K562 (cell line): ENCODE results near the gene BIRC3. TPM values are rescaled to one million over a fixed set of nuclear protein-coding genes. Genes with fewer than 3 reads are reported as not detected.
A peak's percentile ranks its signal among the peaks of the same experiment; 100 is the strongest.

Source experiments
- ATAC-seq: fragments of 200-7000 bp; cut with Tn5 transposase; 3 replicates; pipeline ENCODE4 v1.9.1; 2020; ENCODE audit warnings: moderate library complexity
- BruUV-seq: library from RNA; stranded (reverse); fragments of 400-500 nt; replicated peaks from 2 replicates; lab custom pipeline; 2021; lab: Mats Ljungman, UMichigan
- CTCF ChIA-PET: fragments of 300-600 bp; formaldehyde crosslinking; extraction: SDS; loops from one replicate; lab custom pipeline; 2021; ENCODE audit warnings: low intra/inter-chr PET ratio; lab: Yijun Ruan, JAX
- POLR2A ChIA-PET: fragments of 300-600, 350-650 bp; sonication (Branson Sonifier 250); formaldehyde crosslinking; extraction: SDS; loops from one replicate; lab custom pipeline; 2021; ENCODE audit warnings: antibody characterized with exemption, inconsistent platforms; lab: Yijun Ruan, JAX
- DNase-seq, 4 experiments: peaks; one replicate each; pipeline versions ENCODE4 v3.0.0 to v3.0.0-alpha.2; 2011 to 2018; ENCODE audit warnings: low spot score in 3 of 4, mixed read lengths in 3 of 4; ENCODE audit errors: extremely low read depth in 1 of 4
- FAIRE-seq: peaks from 2 replicates; lab custom pipeline; 2011; peaks lifted over from hg19 to GRCh38; lab: Jason Lieb, UNC
- H2AFZ ChIP-seq: 2 replicates; pipeline ENCODE4 v1.6.0; 2011; ENCODE audit warnings: low read depth, low read length, control low read depth, inconsistent platforms
- H3K27ac ChIP-seq: fragments of 200-600 bp; 3 replicates; pipeline ENCODE4 v1.8.0; 2011; ENCODE audit warnings: low read depth, mild to moderate bottlenecking, control low read depth, inconsistent platforms, low read length, moderate library complexity, mixed read lengths; ENCODE audit errors: extremely low read depth
- H3K27me3 ChIP-seq, 2 experiments: fragments of 300-600 bp in 1 of 2; 2 replicates in 1 of 2; 3 replicates in 1 of 2; pipeline versions ENCODE4 v1.6.0 to v1.8.0; 2011; ENCODE audit warnings: inconsistent platforms in 2 of 2, low read length in 2 of 2, mild to moderate bottlenecking in 1 of 2, mixed read lengths in 1 of 2, moderate library complexity in 1 of 2; ENCODE audit not compliant: control insufficient read depth in 2 of 2, insufficient read depth in 2 of 2
- H3K36me3 ChIP-seq: fragments of 300-600 bp; 3 replicates; pipeline ENCODE4 v1.8.0; 2011; ENCODE audit warnings: mild to moderate bottlenecking, low read length, inconsistent platforms; ENCODE audit not compliant: control insufficient read depth, insufficient read depth
- H3K4me1 ChIP-seq, 2 experiments: fragments of 200-600 bp in 1 of 2; replicated peaks in 1 of 2; 2 replicates in 1 of 2; 3 replicates in 1 of 2; pipeline versions ENCODE4 v1.5.1 to v1.8.0; 2011; ENCODE audit warnings: inconsistent platforms in 2 of 2, low read length in 2 of 2, mild to moderate bottlenecking in 1 of 2, mixed read lengths in 1 of 2, moderate library complexity in 1 of 2; ENCODE audit not compliant: control insufficient read depth in 2 of 2, insufficient read depth in 2 of 2
- H3K4me2 ChIP-seq: 2 replicates; pipeline ENCODE4 v1.6.1; 2011; ENCODE audit warnings: low read length, control low read depth, inconsistent platforms, mixed read lengths; ENCODE audit not compliant: insufficient read depth
- H3K4me3 ChIP-seq: fragments of 200-600 bp; sonication (generic), shearing (Covaris generic); 2 replicates; pipeline ENCODE4 v1.5.1; 2016; ENCODE audit warnings: control low read depth, inconsistent platforms
- H3K79me2 ChIP-seq: fragments of 200-600 bp; 3 replicates; pipeline ENCODE4 v1.8.0; 2011; ENCODE audit warnings: low read length, inconsistent platforms; ENCODE audit not compliant: control insufficient read depth, insufficient read depth
- H3K9ac ChIP-seq, 2 experiments: 2 replicates each; pipeline versions ENCODE4 v1.6.0 to v1.6.1; 2011; ENCODE audit warnings: low read depth in 2 of 2, low read length in 2 of 2, control low read depth in 1 of 2, inconsistent platforms in 1 of 2, mild to moderate bottlenecking in 1 of 2, mixed read lengths in 1 of 2; ENCODE audit not compliant: insufficient read depth in 1 of 2
- H3K9me1 ChIP-seq: one replicate; pipeline ENCODE4 v1.6.0; 2011; ENCODE audit warnings: inconsistent platforms, mild to moderate bottlenecking, low read length, moderate library complexity; ENCODE audit not compliant: control insufficient read depth, insufficient read depth
- H3K9me3 ChIP-seq: replicated peaks from 2 replicates; pipeline ENCODE4 v1.5.1; 2011; ENCODE audit warnings: low read depth, low read length, inconsistent platforms; ENCODE audit not compliant: control insufficient read depth, insufficient read depth
- H4K20me1 ChIP-seq: replicated peaks from 2 replicates; pipeline ENCODE4 v1.6.1; 2011; ENCODE audit warnings: low read length, inconsistent platforms, mixed read lengths; ENCODE audit not compliant: control insufficient read depth, insufficient read depth
- AFF4 ChIP-seq: sonication (generic); formaldehyde crosslinking; IDR thresholded peaks from 2 replicates; pipeline ENCODE4 v1.8.0; 2023; ENCODE audit warnings: mild to moderate bottlenecking, missing genetic modification reagents
- BRD4 ChIP-seq: fragments of 200-600 bp; sonication (generic); IDR thresholded peaks from 2 replicates; pipeline ENCODE4 v1.6.1; 2017; ENCODE audit warnings: inconsistent platforms
- ELF1 ChIP-seq: fragments of 200-800 bp; sonication (Bioruptor generic); IDR thresholded peaks from 2 replicates; pipeline ENCODE4 v1.6.1; 2016; ENCODE audit warnings: missing genetic modification characterization, missing compliant biosample characterization
- KDM1A ChIP-seq, 2 experiments: fragments of 450-650 bp; IDR thresholded peaks; 2 replicates each; pipeline ENCODE4 v1.6.1; 2016; ENCODE audit warnings: mild to moderate bottlenecking in 2 of 2
- MYBL2 ChIP-seq, 2 experiments: fragments of 450-650 bp in 1 of 2; sonication (generic) in 1 of 2; formaldehyde crosslinking in 1 of 2; IDR thresholded peaks; 2 replicates each; pipeline versions ENCODE4 v1.6.1 to v1.8.1; 2017 to 2022; ENCODE audit warnings: borderline replicate concordance in 1 of 2, inconsistent platforms in 1 of 2, low read depth in 1 of 2, mild to moderate bottlenecking in 1 of 2, missing genetic modification reagents in 1 of 2, moderate library complexity in 1 of 2
- NRF1 ChIP-seq, 2 experiments: fragments of 450-650 bp; IDR thresholded peaks in 1 of 2; conservative IDR thresholded peaks in 1 of 2; 2 replicates each; pipeline ENCODE4 v1.6.1; 2014; ENCODE audit warnings: mild to moderate bottlenecking in 2 of 2
- ZNF639 ChIP-seq, 2 experiments: fragments of 200-800 bp in 1 of 2; sonication (Bioruptor generic) in 1 of 2; sonication (generic) in 1 of 2; formaldehyde crosslinking in 1 of 2; IDR thresholded peaks in 1 of 2; conservative IDR thresholded peaks in 1 of 2; 2 replicates each; pipeline versions ENCODE4 v1.5.0 to v1.6.1; 2016 to 2020; ENCODE audit warnings: missing compliant biosample characterization in 1 of 2, missing genetic modification characterization in 1 of 2, missing genetic modification reagents in 1 of 2
- WGBS: fragments of 100-300 bp; shearing (Covaris generic); methylation state at CpG from one replicate; pipeline ENCODE4 v1.1.6; 2016; ENCODE audit warnings: low coverage, mixed read lengths; ENCODE audit not compliant: insufficient coverage; ENCODE audit errors: missing lambda C conversion rate; 5-methylcytosine and 5-hydroxymethylcytosine counted together
- in situ Hi-C: fragments of 300-500 bp; cut with MboI; formaldehyde crosslinking; loops from 4 replicates; pipeline ENCODE4 v1.15.0; 2018; ENCODE audit warnings: inconsistent platforms, mixed read lengths
- intact Hi-C: fragments of 100-400 bp; cut with micrococcal nuclease; formaldehyde crosslinking; loops from 2 replicates; pipeline ENCODE4 v1.14.2; 2022
- polyA plus RNA-seq, 8 experiments: library from polyadenylated mRNA; depleted of rRNA in 4 of 8; stranded (reverse) in 5 of 8; unstranded in 3 of 8; fragments of >200 nt; fragmentation: Nextera tagmentation in 2 of 8; fragmentation: Illumina TruSeq in 1 of 8; extraction: Ambion mirVana in 2 of 8; extraction: Trizol in 1 of 8; gene quantifications; 2 replicates each; pipeline versions ENCODE4 v1.2.1 to v1.2.3, GENCODE V29; 2011 to 2014; ENCODE audit warnings: inconsistent platforms in 1 of 8, missing spikeins in 1 of 8
- total RNA-seq, 7 experiments: library from RNA; depleted of rRNA in 6 of 7; stranded (reverse); fragments of >200 nt in 6 of 7; fragmentation: Illumina TruSeq in 2 of 7; extraction: Trizol in 2 of 7; gene quantifications; 2 replicates each; pipeline versions ENCODE4 v1.2.1 to v1.2.3, GENCODE V29; 2011 to 2021; ENCODE audit warnings: low replicate concordance in 1 of 7

The BIRC3 gene
- total and polyA plus RNA-seq, 9 of the 15 experiments (the other 6 are each of a cell fraction or from before 2014, with no cell fraction given) = 0.08 to 0.42 (median 0.18) TPM

GRCh38 chr11:102317768-102318103 is 452 bp downstream of the BIRC3 start:
- WGBS = 14% methylated on average over 7 of the region's 7 CpGs

More at GRCh38 chr11:102317768-102318103, 452 bp downstream of the BIRC3 start:
- intact Hi-C loops = no loop called here
- ChIA-PET CTCF (no interaction called here), POLR2A (no interaction called here)
- Histone ChIP-seq H2AFZ (peak overlapping the region; percentile 94), H3K27me3 (peaks cover 0 to 2% of the 10 kb centered on the region in 2 experiments; a peak in 4 of 5 replicates), H3K4me2 (peak overlapping the region; percentile 86), H3K27ac (no peak overlapping the region), H3K9me3 (no peaks in the 10 kb centered on the region)
- DNase-seq = no peak
- TF ChIP-seq MYBL2 (IDR thresholded peaks at IDR 0.05; ENCODE audit: low read depth) = 0 out of 2 replicates have a peak, but pooled peaks have one; percentile 6
- TF ChIP-seq MYBL2 (CRISPR knock-in tag; IDR thresholded peaks at IDR 0.05; ENCODE audit: borderline replicate concordance) = no peak
- TF ChIP-seq AFF4 = no peak
- TF ChIP-seq NRF1 (conservative IDR thresholded peaks at IDR 0.05 in 1 of 2, IDR thresholded peaks at IDR 0.05 in 1 of 2) = 0 out of 4 replicates have a peak, but pooled peaks of 1 of the 2 experiments have one; percentile 8
- TF ChIP-seq KDM1A (IDR thresholded peaks at IDR 0.05) = no peak
- TF ChIP-seq ELF1 (tag) = peak; percentile 2; the same call in 1 of the 2 replicates
- TF ChIP-seq ZNF639 (CRISPR knock-in tag; conservative IDR thresholded peaks at IDR 0.05 in 1 of 2, IDR thresholded peaks at IDR 0.05 in 1 of 2) = no peak
- TF ChIP-seq BRD4 = no peak
- TF ChIP-seq, all 486 proteins: peak for 3
- ATAC-seq (no peak), FAIRE-seq (no peak)
- H3K4me1 ChIP-seq = peaks cover 0 to 8% of the 10 kb centered on the region in 2 experiments; a peak in 3 of 5 replicates
- no TSS peak for BruUV-seq
- no peaks in the 10 kb centered on the region for H3K36me3 ChIP-seq
- in situ Hi-C loops = no loop called here
- no peaks in the 10 kb centered on the region for H3K9me1 ChIP-seq
- peak overlapping the region; percentile 37 for H3K4me3 ChIP-seq
- no peaks in the 10 kb centered on the region for H3K79me2 ChIP-seq
- H4K20me1 ChIP-seq = no peaks in the 10 kb centered on the region
- H3K9ac ChIP-seq = peak overlapping the region in 1 of 2 experiments; percentile 90; a peak in 2 of 4 replicates
